ENCODE data around the gene CTNND2.

Gene CTNND2

DNA sequence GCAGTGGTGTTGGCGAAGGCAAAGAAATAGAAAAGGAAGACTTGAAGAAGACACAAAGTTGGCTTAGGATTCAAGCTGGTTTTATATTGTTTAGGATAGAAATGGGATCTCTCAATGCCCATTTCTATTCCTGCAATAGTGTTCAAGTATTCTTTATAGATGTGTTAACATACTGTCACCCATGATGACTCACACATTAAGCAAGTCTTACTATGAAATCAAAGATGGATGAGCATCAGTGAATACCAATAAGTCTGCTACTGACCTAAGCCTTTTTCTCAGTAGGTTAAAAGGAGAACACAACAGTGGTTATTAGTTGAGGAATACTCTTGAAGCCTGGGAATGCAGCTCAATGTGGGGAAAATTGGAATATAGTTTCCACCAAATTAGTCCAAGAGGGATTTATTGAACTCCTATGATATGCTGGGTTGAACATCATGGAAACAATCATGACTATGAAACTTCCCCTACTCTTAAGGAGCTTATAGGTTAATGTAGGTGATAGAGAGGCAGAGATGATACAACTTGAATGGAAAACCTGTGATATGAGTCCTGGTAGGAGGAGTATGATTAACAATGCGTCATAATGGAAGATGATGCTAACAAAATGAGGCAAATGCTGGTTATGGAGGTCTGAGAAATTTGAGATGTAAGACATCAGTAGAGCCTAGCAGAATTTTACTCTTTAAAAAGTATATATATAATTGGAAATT, 726.1 kb downstream of the CTNND2 start:
- no peak for DNase-seq (ENCODE audit: low spot score)

DNA sequence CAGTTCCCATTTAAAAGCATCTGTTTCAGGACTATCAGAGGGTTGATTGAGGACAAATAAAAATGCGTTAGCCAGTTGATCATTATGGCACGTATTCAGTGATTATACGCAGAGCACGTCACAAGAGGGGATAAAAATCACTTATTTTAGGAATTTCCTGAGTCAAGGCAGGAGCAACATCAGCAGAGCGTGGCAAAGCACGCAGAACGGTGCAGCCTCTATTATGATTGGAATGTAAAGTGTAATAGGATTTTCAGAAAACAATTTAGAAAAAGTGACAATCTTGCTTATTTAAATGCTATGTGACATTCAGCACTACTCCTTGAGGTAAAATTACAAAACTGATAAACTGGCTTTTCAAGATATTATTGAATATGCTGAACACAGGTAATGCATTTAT, 729.7 kb downstream of the CTNND2 start:
- no peak for DNase-seq (ENCODE audit: low spot score)

DNA sequence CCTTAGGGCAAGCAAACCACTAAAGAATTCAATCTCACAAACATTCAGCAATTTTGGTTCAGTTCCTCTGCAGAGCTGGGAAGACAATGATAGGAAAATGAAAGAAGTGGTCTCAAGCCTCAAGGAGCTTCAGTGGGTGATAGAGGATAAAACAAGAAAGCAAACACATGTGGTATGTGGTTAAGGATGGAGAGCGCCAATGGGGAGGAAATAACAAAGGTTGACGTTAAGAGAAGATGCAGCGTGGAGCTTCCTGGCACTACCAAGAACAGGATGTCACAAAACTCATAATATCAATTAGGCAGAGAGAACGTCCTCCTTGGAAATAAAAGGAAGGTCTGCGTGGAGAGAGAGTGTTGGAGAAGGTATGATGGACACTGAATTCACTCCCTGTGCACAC, 731.8 kb downstream of the CTNND2 start:
- DNase-seq (ENCODE audit: low spot score) = no peak

DNA sequence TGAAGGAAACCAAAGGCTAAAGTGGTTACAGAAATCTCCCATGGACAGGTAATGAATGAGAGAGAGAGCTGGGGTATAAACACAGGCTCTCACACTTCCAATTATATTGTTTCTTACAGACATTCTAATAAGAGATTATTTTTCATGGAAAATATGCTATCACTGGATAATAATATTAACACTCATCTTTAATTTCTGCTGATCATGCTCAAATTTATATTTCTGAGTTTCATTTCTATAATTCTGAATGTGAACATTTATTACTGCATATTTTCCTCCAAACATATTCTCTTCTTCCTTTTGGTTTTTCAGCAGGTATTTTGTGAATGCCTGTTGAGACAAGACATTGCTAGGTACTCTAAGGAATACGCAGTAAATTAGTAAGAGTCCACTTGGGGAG, 733.0 kb downstream of the CTNND2 start:
- DNase-seq (ENCODE audit: low spot score) = no peak

- DNase-seq (ENCODE audit: low spot score) = no peak
These were observed 737.3 kb downstream of the CTNND2 start for GRCh38 chr5:11166923-11167322.

GRCh38 chr5:11164531-11165294, 739.5 kb downstream of the CTNND2 start:
- no peak for DNase-seq (ENCODE audit: low spot score)

GRCh38 chr5:11157132-11157531, 747.1 kb downstream of the CTNND2 start:
- DNase-seq (ENCODE audit: low spot score) = no peak

GRCh38 chr5:11153670-11154382, 750.4 kb downstream of the CTNND2 start:
- no peak for DNase-seq (ENCODE audit: low spot score)

GRCh38 chr5:11152368-11152767, 751.9 kb downstream of the CTNND2 start:
- DNase-seq (ENCODE audit: low spot score) = no peak

GRCh38 chr5:11150976-11151375, 753.3 kb downstream of the CTNND2 start:
- DNase-seq (ENCODE audit: low spot score) = no peak

- no peak for DNase-seq (ENCODE audit: low spot score)
These were observed 755.3 kb downstream of the CTNND2 start for GRCh38 chr5:11148810-11149539.

- no peak for DNase-seq (ENCODE audit: low spot score)
These were observed 758.1 kb downstream of the CTNND2 start for GRCh38 chr5:11146171-11146570.

DNA sequence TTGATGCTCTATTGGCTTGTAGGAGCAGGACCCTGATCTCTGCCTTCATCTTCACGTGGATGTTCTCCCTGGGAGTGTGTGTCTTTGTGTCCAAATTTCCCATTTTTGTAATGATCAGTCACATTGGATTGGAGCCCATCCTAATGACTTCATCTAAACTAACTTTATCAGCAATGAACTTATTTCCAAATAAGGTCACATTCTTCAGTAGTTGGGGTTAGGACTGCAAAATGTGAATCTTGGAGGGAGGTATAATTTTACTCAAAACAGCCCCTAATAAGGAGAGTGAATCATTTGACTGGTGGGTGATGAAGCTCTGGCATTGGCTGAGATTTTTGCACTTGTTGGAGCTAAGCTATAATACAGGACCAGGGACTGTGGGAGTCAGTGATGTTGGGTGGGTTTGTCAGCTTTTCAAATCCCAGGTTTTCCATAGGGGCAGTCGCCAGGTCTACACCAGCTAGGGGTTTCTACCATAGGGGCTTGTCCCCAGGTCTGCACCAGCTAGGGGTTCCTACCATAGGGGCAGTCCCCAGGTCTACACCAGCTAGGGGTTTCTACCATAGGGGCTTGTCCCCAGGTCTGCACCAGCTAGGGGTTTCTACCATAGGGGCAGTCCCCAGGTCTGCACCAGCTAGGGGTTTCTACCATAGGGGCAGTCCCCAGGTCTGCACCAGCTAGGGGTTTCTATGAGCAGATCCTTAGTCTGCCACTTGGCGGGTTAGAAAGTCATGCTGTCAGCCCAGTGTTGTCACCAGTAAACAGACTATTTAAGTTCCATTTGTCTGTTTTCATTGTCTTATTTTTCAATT, 760.6 kb downstream of the CTNND2 start:
- no peak for DNase-seq (ENCODE audit: low spot score)

- DNase-seq (ENCODE audit: low spot score) = no peak
These were observed 764.9 kb downstream of the CTNND2 start for GRCh38 chr5:11139217-11139865.

DNA sequence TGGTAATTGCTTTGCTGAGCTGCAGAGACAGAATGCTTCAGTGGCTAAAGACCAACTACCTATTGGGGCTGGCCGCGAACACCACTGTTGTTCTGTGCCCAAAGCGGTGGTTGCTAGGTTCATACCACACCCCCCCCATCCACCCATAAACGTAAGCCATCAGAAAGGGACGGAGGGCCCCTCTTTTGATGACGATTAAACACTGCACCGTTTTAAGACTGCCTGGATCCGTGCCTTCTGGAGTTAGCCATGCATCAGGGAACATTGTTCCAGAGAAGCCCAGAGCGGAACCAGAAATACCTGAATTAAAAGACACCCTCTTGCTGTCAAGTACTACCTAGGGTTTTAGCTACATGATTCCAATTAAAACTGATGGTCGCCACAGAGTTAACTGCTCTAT, 774.1 kb downstream of the CTNND2 start:
- no peak for DNase-seq (ENCODE audit: low spot score)

DNA sequence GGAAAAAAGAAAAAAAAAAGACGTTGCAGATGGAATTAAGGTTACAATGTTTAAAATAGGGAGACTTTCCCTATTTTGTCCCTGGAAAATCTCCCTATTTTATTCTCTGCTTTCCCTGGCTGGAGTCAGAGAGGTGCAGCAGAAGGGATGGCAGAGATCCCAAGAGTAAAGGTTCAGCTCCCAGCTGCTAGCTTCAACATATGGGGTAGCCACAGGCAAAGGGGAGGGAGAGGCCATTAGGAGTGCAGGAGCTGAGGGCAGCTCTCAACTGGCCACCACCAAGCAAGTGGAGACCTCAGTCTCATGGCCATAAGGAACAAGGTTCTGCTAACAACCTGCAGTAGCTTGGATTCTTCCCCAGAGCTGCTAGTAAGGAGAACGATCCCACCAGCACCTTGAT, 776.2 kb downstream of the CTNND2 start:
- DNase-seq (ENCODE audit: low spot score) = no peak

GRCh38 chr5:11126844-11127243, 777.4 kb downstream of the CTNND2 start:
- DNase-seq (ENCODE audit: low spot score) = no peak

- no peak for DNase-seq (ENCODE audit: low spot score)
These were observed 782.4 kb downstream of the CTNND2 start for GRCh38 chr5:11121885-11122284.

- no peak for DNase-seq (ENCODE audit: low spot score)
These were observed 794.1 kb downstream of the CTNND2 start for GRCh38 chr5:11110128-11110527.

DNA sequence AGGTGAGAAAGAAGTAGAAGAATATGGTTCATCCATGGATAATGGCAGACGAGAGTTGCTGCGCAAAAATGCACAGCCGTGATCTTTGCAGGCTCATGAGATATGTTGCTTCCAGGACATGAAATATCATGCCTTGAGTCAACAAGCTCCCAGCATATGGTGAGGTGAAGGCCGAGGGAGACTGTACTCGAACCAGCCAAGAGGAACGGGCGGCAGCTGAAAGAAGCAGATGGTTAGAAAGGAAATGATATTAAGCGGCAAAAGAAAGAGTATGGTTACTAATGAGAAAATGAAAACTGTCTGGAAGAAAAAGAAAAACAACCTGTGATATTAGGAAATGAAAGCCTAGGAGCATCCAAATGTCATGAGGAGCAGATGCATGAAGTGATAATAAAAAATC, 798.5 kb downstream of the CTNND2 start:
- DNase-seq (ENCODE audit: low spot score) = no peak

DNA sequence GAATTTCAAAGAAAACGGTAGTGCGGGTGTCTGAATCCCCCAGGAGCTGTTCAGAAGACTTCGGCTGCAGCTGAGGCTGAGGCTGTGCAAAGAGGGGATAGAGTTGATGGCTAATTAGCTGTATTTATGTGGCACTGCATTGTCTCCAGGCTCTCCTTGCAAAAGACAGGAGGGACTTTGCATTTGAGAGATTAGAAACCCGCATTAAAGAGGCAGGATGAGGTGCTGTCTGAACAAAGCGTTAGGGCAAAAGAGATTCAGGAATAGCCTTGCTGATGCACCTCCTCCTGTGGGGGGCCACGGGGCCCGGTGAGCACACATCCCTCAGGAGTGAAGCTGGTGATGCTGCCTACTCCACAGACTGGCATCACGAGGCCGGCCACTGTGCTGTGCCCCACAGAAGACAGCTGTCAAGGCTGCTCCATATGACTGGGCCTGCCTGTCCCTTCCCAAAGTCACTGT, 799.6 kb downstream of the CTNND2 start:
- DNase-seq (ENCODE audit: low spot score) = no peak
